KG1 (cell line): ENCODE data around the gene NELFB.

Experiments used
- DNase-seq: peaks from one replicate; lab custom pipeline; 2025; lab: John Stamatoyannopoulos, UW

Gene NELFB

GRCh38 chr9:137254624-137255447 is at the start of gene NELFB:
Gene NELFB, plus strand, starts transcription at chr9:137255327.
- peak; percentile 70 for DNase-seq

GRCh38 chr9:137206602-137207001 is 48.5 kb upstream of the NELFB start:
- DNase-seq, result no peak

- DNase-seq, result no peak
Observed at GRCh38 chr9:137211532-137211931, 43.6 kb upstream of the NELFB start.

- no peak for DNase-seq
Observed at GRCh38 chr9:137212520-137212919, 42.6 kb upstream of the NELFB start.

- no peak for DNase-seq
Observed at GRCh38 chr9:137213160-137214060, 41.7 kb upstream of the NELFB start.

- no peak for DNase-seq
Observed at GRCh38 chr9:137214620-137215019, 40.5 kb upstream of the NELFB start.

- DNase-seq, result no peak
Observed at GRCh38 chr9:137215196-137215986, 39.7 kb upstream of the NELFB start.

- DNase-seq, result no peak
Observed at GRCh38 chr9:137216188-137216965, 38.8 kb upstream of the NELFB start.

- no peak for DNase-seq
Observed at GRCh38 chr9:137217276-137218211, 37.6 kb upstream of the NELFB start.

- no peak for DNase-seq
Observed at GRCh38 chr9:137218212-137218753, 36.8 kb upstream of the NELFB start.

GRCh38 chr9:137218754-137219271 is 36.3 kb upstream of the NELFB start:
- no peak for DNase-seq

- no peak for DNase-seq
Observed at GRCh38 chr9:137219757-137220316, 35.3 kb upstream of the NELFB start.

- no peak for DNase-seq
Observed at GRCh38 chr9:137220317-137221094, 34.6 kb upstream of the NELFB start.

- DNase-seq, result no peak
Observed at GRCh38 chr9:137221095-137221505, 34.0 kb upstream of the NELFB start.

- DNase-seq, result no peak
Observed at GRCh38 chr9:137221506-137222111, 33.5 kb upstream of the NELFB start.

GRCh38 chr9:137222190-137223077 is 32.7 kb upstream of the NELFB start, which contains the start of gene RNF208:
Gene RNF208, minus strand, starts transcription at chr9:137222240. Its CDS starts 1,028 bp downstream, at chr9:137221212.
- DNase-seq, result no peak
